Activated T-cell treated with anti-CD3 and anti-CD28 coated beads, Interleukin-2, amount 50 U/mL, for 24 hours (primary cell): Measurements from ENCODE around the gene BSN.
"Not testable (repeated sequence)": the region's sequence is repeated elsewhere in the genome, so short reads cannot be mapped to it uniquely, and the experiment has no call there.

Experiments used
- DNase-seq: peaks from one replicate; pipeline ENCODE4 v3.0.0-alpha.2; 2020
- H3K27ac Mint-ChIP-seq: 2 replicates; pipeline ENCODE4 v1.8.0; 2020; ENCODE audit warnings: mild to moderate bottlenecking, mixed read lengths
- H3K27me3 Mint-ChIP-seq: 2 replicates; pipeline ENCODE4 v1.8.0; 2020; ENCODE audit warnings: mixed read lengths
- H3K36me3 Mint-ChIP-seq: 2 replicates; pipeline ENCODE4 v1.8.0; 2020; ENCODE audit warnings: low read depth, mixed read lengths
- H3K4me1 Mint-ChIP-seq: 2 replicates; pipeline ENCODE4 v1.8.0; 2020; ENCODE audit warnings: low read depth, mixed read lengths
- H3K4me3 Mint-ChIP-seq: 2 replicates; pipeline ENCODE4 v1.8.0; 2020; ENCODE audit warnings: mild to moderate bottlenecking, moderate library complexity, mixed read lengths
- H3K9me3 Mint-ChIP-seq: 2 replicates; pipeline ENCODE4 v1.8.0; 2020; ENCODE audit warnings: mixed read lengths

BSN gene

DNA sequence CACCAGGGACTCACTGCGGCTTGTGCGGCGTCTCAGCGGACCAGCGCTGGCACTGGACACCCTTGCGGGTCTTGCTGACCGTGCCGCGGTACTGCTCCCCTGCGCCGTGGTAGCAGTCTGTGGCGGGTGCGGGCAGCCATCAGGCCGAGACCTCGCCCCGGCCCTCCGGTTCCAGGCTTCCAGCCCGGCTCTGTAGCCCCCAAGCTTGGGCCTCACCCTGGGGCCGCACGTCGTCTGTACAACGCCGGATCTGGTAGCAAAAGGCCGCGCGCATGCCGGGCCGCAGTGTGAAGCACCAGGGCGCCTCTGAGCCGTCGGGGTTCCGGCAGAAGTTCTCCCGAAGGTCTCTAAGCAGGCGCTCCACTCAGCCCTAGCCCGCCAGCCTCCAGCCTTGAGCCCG lies 131.6 kb downstream of the BSN start:
- not testable (repeated sequence) for H3K27ac Mint-ChIP-seq, H3K9me3 Mint-ChIP-seq, H3K27me3 Mint-ChIP-seq
- Mint-ChIP-seq H3K36me3 (peaks cover 58% of the 10 kb centered on the region), H3K4me1 (peaks cover 32% of the 10 kb centered on the region), H3K4me3 (peak overlapping the region; percentile 18)
- peak; percentile 46 for DNase-seq

DNA sequence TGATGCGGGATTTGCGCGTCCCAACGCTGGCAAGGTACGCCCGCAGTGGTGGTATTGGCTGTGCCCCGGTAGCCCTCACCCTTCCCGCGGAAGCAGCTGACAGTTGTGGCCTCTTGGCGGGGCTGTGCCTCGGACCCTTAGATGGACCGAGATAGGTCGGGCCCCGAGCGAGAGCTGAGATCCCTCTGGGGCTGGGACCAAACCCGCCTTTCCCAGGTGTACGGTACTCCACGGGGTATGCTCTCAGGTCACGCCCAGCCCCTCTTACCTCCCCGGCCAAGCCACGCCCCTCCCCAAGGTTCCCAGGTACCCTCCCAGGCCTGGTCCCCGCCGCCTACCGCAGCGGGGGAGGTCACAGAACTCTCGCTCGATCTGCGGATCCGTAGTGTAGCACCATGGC lies 132.1 kb downstream of the BSN start:
- H3K4me3 Mint-ChIP-seq: peak overlapping the region; percentile 55
- H3K36me3 Mint-ChIP-seq: peaks cover 54% of the 10 kb centered on the region
- not testable (repeated sequence) for H3K9me3 Mint-ChIP-seq, H3K27ac Mint-ChIP-seq, H3K27me3 Mint-ChIP-seq
- peak; percentile 66 for DNase-seq
- H3K4me1 Mint-ChIP-seq: peaks cover 37% of the 10 kb centered on the region

DNA sequence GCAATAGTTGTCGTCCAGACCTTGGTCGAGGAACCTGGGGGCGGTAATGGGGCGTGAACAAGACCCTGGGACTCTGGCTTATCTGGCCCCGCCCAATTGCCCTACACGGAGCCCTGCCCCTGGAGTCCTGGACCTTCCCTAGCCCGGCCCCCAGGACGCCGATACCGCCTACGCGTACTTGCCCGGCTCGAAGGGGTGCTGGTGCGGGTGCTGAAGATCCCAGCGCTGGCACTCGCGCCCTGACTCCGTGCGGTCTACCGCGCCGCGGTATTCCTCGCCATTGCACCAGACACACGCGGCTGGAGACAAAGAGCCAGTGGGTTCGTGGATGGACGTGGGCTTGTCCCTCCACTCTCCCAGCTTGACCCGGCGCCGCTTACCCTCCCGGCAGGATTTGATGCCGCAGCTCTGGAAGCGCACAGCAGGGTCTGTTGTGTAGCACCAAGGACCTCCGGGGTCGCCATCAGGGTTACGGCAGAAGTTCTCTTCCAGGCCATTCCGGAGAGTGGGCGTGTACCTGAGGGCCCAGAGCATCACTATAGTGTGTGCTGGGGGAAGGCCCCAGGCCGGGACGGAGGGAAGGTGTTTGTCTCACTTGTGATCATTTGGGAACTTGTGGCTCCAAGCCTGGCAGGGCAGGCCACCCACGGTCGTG lies 132.6 kb downstream of the BSN start:
- Mint-ChIP-seq H3K4me3 (peak overlapping the region; percentile 15), H3K4me1 (peaks cover 41% of the 10 kb centered on the region), H3K27ac (peak overlapping the region; percentile 18), H3K36me3 (peaks cover 49% of the 10 kb centered on the region)
- peak; percentile 71 for DNase-seq
- not testable (repeated sequence) for H3K27me3 Mint-ChIP-seq, H3K9me3 Mint-ChIP-seq

DNA sequence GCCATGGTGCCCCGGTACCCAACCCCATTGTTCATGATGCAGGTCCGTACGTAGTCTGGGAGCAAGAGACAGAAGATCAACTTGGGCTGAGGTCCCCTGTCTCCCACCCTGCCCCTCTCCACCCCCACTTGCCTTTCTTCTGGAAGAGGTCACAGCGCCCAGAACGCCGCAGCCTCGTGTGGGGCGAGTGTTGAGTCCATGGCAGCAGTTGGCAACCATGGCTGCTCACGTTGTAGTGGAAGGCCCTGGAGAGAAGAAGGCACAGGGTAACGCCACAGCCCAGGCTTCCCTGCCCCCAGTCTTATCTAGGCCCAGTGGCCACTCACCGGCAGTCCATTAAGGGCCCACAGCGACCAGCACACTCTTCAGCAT lies 133.1 kb downstream of the BSN start:
- not testable (repeated sequence) for DNase-seq, H3K27ac Mint-ChIP-seq, H3K9me3 Mint-ChIP-seq, H3K27me3 Mint-ChIP-seq, H3K4me3 Mint-ChIP-seq
- Mint-ChIP-seq H3K36me3 (peaks cover 44% of the 10 kb centered on the region), H3K4me1 (peaks cover 41% of the 10 kb centered on the region)

DNA sequence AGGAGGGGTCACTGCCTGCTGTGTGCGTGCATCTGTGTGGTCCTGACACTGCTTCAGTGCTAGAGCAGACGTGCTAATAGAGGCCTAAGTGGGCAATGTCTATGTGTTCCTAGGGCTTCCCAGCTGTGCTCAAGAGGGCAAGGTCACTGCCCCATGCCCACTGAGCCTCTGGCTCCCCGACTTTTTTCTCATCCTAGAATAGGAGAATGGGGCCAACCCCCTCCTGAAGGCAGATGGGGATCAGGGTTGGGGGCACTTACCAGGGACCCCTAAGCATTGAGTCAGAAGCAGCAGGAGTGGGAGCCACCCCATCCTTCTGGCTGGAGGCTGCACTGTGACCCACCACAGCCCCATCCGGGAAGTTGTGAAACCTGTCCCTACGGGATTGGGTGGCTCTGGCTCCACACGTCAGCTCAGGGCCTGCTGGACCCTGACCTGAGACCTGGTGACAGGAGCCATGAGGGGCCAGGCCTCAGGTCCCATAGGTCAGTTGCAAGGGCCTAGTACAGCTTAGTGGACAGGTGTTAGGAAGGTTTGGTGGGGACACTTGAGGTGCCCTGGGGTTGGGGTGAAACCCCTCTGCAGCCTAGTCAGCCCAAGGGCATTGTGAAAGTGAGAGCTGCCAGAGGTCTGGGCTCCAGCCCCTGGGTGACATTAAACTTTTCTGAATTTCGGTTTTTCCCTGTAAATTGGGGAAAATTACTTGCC lies 134.2 kb downstream of the BSN start:
- DNase-seq, H3K9me3 Mint-ChIP-seq, H3K27me3 Mint-ChIP-seq: not testable (repeated sequence)
- peaks cover 45% of the 10 kb centered on the region for H3K4me1 Mint-ChIP-seq
- H3K36me3 Mint-ChIP-seq: peaks cover 33% of the 10 kb centered on the region
- H3K4me3 Mint-ChIP-seq: peak overlapping the region; percentile 97
- H3K27ac Mint-ChIP-seq: peak overlapping the region; percentile 97

DNA sequence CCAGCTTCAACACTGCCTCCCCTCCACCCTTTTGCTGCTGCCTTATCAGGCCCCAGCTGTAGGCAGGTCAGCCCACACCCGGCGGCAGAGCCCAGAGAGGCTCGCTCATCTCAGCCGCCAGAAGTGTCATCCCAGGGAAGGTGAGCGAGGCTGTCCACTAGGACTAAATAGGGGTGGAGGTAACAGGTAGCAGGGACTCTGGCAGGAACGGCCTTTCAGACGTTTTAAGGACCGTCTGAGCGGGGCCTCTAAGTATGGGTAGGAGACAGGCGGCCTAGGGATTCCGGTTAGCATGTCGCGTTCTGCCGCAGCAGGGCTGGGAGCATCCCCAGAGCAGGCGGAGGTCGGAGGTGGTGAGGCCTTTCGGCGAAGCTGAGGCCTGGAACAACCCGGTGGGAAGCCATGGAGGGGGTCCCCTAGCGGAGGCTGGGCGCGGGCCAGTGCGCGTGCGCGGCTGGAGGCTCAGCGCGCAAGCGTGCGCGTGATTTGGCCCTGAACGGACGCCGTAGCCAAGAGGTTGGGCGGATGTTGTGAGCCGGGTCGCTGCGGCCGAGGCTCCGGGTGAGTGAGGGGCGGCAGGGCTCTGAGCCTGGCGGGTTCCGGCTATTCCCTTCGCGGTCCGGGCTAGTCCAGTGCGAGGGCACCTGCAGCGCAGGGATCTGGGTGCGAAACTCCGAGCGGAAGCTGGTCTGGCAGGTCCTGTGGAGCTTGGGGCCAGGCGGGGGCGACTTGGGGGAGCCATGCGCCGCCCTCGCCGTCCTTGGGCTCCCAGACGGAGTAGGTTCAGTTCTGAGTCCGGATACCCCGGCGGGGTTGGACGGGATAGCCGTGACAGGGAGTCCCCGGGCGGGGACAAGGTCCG lies 135.0 kb downstream of the BSN start, which contains the start of the genes MST1 and RNF123:
Gene MST1 (minus strand): TSS at position 429 of the 862 bp plus-strand sequence. CDS start 783 bp downstream, outside the sequence.
Gene RNF123 (plus strand): TSS at position 512 of the 862 bp plus-strand sequence. CDS start 1,609 bp downstream, outside the sequence.
- H3K9me3 Mint-ChIP-seq: no peaks in the 10 kb centered on the region
- peak; percentile 97 for DNase-seq

DNA sequence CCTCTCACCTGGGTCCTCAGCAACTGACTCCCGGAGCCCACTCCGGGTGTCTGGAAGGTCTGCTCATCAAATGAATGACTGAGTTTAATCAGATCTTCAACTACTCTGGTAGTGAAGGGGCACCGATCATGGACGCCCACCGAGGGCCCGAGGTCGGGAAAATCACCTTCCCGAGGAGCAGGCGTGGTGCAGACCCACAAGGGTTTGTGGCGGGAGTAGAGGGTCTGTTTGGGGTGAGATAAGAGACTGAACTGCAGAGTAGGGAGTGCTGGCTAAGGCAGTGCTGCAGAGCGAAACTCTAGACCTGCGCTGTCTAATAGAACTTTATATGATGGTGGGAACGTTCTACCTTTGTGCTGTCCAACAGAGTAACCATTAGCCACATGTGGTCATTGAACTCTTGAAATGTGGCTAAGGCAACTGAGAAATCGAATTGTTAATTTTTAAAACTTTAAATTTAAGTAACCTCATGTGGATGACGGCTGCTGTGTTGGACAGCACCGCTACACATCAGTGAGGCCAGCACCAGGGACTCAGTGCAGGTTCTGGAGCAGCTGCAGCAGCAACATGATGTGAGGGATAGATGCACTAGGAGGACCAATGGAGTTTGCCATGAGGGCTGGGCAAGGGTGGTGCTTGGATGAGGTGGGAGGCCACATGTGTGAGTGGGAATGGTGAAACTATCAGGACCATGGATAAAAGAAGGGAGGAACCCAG lies 135.8 kb downstream of the BSN start:
- Mint-ChIP-seq H3K4me1 (peaks cover 53% of the 10 kb centered on the region), H3K27ac (peak overlapping the region; percentile 97), H3K36me3 (peaks cover 27% of the 10 kb centered on the region), H3K4me3 (peak overlapping the region; percentile 97)
- not testable (repeated sequence) for DNase-seq, H3K9me3 Mint-ChIP-seq, H3K27me3 Mint-ChIP-seq

More for the DNA sequence above, 135.0 kb downstream of the BSN start, which contains the start of the genes MST1 and RNF123:
- peaks cover 29% of the 10 kb centered on the region for H3K36me3 Mint-ChIP-seq
- peaks cover 50% of the 10 kb centered on the region for H3K4me1 Mint-ChIP-seq
- H3K27ac Mint-ChIP-seq: peak within 1 kb of the TSS; percentile 97
- H3K27me3 Mint-ChIP-seq: no peaks in the 10 kb centered on the region
- peak within 1 kb of the TSS; percentile 97 for H3K4me3 Mint-ChIP-seq

DNA sequence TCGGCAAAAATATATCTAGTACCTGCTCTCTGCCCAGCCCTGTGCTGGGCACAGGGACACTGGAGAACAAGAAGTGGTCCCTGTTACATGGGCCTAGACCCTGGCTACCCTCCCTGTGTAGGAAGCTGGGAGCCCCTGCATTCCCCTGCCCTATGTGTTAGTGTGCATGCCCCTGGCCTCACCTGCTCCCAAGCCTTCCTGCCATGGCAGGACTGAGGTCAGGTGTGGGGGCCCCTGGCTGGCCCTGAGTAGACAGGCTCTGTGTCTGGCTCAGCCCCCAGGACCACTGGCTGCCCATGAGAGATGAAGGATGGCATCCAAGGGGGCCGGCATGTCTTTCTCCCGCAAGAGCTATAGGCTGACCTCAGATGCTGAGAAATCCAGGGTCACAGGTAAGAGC lies 136.6 kb downstream of the BSN start:
- not testable (repeated sequence) for H3K27me3 Mint-ChIP-seq, DNase-seq, H3K9me3 Mint-ChIP-seq
- Mint-ChIP-seq H3K4me1 (peaks cover 49% of the 10 kb centered on the region), H3K27ac (peak overlapping the region; percentile 40), H3K4me3 (peak overlapping the region; percentile 97), H3K36me3 (peaks cover 22% of the 10 kb centered on the region)

DNA sequence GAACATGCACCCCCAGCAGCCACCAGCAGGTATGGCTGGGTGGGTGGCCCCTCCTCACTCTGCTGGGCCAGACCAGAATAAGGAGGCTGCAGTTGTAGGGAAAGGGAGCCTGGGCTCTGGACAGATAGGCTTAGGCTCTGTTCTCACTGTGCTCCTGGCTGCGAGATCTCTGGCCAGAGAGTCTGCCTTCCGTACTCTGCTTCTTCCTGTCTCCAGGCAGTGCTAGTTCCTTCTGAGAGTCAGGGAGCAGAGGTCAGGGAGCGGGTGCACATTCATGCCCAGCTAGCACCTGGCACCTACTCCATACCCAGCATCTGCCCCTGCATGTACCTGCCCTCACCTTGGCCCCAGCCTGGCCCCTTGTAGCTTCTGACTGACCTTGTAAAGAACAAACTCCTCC lies 137.2 kb downstream of the BSN start:
- peak overlapping the region; percentile 97 for H3K4me3 Mint-ChIP-seq
- not testable (repeated sequence) for DNase-seq, H3K27ac Mint-ChIP-seq, H3K27me3 Mint-ChIP-seq, H3K9me3 Mint-ChIP-seq
- peaks cover 47% of the 10 kb centered on the region for H3K4me1 Mint-ChIP-seq
- peaks cover 22% of the 10 kb centered on the region for H3K36me3 Mint-ChIP-seq

DNA sequence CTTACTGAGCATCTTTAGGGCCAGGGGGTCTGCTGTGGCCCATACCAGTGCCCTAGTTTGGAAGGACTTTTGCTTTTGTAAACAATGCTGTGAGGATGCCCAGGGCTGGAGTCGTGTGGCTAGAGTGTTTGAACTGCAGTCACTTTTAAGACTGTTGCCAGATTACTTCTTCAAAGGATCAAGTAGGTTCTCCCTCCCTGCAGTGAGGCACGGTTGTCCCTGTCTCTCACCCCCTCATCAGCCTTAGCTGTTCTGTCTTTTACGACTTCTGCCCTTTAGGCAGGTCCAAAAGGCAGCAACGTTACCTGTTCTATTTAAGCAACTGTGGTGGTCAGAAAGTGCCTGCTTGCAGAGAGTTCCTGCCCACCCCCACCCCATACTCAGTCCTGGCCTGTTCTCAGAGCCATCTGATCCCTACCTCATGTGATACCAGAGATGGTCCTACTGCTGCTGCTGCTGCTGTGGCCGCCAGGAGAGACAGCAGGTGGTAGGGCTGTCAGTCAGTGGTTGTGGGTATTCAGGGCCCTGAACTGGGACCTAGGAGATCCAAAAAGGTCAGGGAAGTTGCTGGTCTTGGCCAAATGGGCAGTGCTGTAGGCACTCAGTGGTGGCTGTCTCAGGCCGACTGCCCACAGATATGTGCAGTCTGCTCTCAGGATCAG lies 140.3 kb downstream of the BSN start:
- not testable (repeated sequence) for H3K4me3 Mint-ChIP-seq, H3K9me3 Mint-ChIP-seq, H3K27me3 Mint-ChIP-seq, DNase-seq, H3K27ac Mint-ChIP-seq
- Mint-ChIP-seq H3K36me3 (peaks cover 41% of the 10 kb centered on the region), H3K4me1 (peaks cover 31% of the 10 kb centered on the region)

DNA sequence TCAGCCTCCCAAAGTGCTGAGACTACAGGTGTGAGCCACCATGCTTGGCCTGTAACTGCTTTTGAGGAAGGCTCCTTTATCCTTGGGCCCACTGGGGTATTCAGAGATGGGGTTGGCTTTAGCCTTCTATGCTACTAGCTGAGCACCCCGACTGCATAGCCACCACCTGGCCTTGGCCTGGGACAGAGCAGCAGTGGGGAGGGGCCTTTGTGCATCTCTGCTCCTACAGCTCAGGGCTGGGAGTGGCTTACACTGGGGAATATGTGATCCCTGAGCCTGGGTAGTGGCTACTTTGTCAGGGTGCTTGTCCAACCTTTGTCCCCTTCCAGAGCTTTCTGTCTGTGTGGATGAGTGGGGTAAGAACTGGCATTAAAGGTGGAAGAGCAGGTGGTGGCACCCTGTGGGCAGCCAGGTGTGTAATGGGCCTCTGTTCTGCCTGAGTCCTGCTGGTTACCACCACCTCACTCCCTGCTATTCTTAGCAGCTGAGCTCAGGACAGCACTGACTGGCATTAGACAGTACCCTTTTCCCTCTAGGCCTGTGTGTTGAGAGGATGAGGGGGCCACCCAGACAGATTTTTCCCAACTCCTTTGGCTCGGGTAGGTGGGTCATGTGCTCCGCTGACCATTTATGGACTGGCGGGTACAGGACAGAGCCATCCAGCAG lies 141.2 kb downstream of the BSN start:
- H3K9me3 Mint-ChIP-seq, H3K27me3 Mint-ChIP-seq, DNase-seq, H3K27ac Mint-ChIP-seq, H3K4me3 Mint-ChIP-seq: not testable (repeated sequence)
- Mint-ChIP-seq H3K4me1 (peaks cover 24% of the 10 kb centered on the region), H3K36me3 (peaks cover 41% of the 10 kb centered on the region)

DNA sequence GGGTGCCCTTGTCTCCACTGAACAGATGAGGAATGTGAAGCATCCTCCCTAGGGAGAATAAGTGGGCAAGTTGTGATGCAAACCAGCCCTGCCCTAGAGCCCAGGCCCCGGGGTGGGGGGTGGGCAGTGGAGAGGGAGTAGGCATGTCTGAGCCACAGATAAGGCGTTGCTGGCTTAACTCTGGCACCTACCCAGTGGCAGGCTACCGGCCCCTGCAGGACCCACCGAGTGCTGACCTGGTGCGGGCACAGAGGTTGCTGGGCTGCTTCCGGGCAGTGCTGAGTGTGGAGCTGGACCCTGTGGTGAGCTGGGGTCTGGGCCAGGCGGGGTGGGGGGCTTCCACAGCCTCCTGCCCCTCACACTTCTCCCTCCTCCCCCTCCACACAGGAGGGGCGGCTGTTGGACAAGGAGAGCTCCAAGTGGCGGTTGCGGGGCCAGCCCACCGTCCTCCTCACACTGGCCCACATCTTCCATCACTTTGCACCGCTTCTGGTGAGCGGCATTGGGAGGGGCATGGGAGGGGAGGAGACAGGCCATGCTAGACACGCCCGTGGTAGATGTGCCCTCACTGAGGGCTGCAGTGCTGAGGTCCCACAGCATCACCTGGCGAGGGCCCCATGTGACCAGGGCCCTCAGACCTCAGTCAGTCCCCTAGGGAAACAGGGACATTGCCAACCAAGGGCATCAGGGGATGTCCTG lies 145.2 kb downstream of the BSN start:
- Mint-ChIP-seq H3K9me3 (no peaks in the 10 kb centered on the region), H3K27ac (no peak overlapping the region), H3K36me3 (peaks cover 74% of the 10 kb centered on the region), H3K4me3 (no peak overlapping the region), H3K27me3 (no peaks in the 10 kb centered on the region), H3K4me1 (peaks cover 3% of the 10 kb centered on the region)
- no peak for DNase-seq

DNA sequence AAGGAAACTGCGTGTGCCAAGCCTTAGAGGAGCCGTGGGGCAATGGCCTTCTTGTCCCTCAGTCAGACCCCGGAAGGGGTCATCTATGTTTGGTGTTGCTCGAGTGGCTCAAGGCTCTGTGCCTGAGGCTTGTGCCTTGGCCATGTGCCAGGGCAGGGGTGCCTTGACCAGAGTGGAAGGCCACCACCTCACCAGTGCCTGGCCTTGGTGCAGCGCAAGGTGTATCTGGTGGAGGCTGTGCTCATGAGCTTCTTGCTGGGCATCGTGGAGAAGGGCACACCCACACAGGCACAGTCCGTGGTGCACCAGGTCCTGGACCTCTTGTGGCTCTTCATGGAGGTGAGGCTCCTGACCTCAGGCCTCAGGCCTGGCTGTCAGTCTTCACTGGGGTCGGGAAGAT lies 145.7 kb downstream of the BSN start:
- no peak overlapping the region for H3K4me3 Mint-ChIP-seq
- no peak overlapping the region for H3K27ac Mint-ChIP-seq
- peaks cover 75% of the 10 kb centered on the region for H3K36me3 Mint-ChIP-seq
- H3K4me1 Mint-ChIP-seq: no peaks in the 10 kb centered on the region
- no peak for DNase-seq
- no peaks in the 10 kb centered on the region for H3K27me3 Mint-ChIP-seq
- no peaks in the 10 kb centered on the region for H3K9me3 Mint-ChIP-seq
